GM12801 (cell line): ENCODE data around the gene MVK.

Experiments used
- CTCF ChIP-seq: IDR thresholded peaks from one replicate; pipeline ENCODE4 v1.5.1; 2011; ENCODE audit warnings: control low read depth; ENCODE audit not compliant: insufficient read length; ENCODE audit errors: extremely low read depth

The MVK gene

GRCh38 chr12:109568486-109568885 is 5.1 kb upstream of the MVK start:
- no peak for TF ChIP-seq CTCF

GRCh38 chr12:109571773-109572505 is 1.7 kb upstream of the MVK start:
- no peak for TF ChIP-seq CTCF

DNA sequence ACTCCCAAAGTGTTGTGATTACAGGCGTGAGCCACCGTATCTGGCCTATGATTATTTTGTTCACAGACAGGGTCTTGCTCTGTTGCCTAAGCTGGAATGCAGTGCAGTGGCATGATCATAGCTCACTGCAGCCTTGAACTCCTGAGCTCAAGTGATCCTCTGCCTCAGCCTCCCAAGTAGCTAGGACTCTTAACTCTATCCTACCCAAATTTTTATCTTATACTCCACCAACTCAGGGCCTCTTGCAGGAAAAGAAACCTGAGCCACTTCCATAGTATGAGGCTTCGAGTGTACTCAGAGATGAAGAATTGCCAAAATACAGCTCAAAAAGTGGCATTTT is 1.1 kb upstream of the MVK start:
- TF ChIP-seq CTCF: no peak

DNA sequence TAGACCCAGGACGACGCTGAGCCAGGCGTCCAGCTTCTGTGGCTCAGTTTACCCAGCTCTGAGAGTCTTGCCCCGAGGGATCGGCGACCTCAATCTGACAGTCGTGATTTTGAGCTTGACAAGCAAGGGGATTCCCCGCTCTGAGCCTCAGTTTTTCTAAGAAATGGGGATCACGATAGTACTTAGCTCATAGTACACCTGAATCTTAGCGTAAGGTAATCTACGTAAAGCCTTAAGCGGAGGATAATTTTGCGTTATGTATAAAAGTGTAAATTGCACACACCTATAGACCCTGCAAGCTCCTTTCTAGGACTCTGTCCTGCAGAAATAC is 285 bp downstream of the MVK start:
- no peak for TF ChIP-seq CTCF

DNA sequence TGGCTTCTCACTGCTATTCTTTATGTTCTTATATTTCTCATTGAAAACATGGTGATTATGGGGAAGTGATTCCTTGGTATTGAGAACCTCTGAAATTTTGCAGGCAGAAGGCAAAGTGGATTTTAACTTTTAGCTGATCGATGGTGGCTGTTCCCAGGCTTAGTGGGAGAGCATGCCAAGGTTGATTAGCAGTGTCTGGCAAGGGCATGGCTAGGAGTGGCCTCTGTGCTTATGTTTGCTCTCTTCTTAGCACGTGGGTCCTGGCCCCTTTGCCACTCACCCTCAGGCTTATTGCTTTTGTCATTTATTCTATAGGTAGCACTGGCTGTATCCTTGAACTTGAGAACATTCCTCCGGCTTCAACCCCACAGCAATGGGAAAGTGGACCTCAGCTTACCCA is 2.1 kb downstream of the MVK start:
- no peak for TF ChIP-seq CTCF

- TF ChIP-seq CTCF: no peak
These were observed 3.7 kb downstream of the MVK start for GRCh38 chr12:109577311-109577710.

DNA sequence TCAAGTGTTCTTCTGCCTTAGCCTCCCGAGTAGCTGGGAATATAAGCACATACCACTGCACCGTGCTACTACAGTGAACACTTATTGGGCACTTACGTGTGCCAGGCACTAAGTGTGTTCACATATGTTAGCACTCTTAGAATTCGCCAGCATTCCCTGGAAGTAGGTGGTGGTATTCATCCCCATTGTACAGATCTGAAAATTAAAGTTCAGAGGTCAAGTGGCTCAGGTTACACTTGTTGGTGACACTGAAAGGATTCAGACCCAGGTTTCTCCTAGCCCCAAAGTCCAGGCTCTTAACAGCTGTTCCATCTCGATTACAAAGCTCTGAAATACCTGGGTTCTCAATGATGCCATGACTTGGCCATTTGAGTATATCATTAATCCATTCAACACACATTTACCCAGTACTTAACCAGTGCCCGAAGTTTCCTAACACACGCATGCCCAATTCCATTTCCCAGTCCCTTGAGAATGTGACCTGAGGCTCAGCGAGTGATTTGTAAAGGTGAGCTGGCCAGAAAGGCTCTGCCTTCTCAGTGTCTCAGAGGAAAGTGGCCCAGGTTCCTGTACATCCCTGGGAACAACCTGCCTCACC is 4.8 kb downstream of the MVK start:
- no peak for TF ChIP-seq CTCF
